Measurements from ENCODE around the gene KAZN. TPM values are rescaled to one million over a fixed set of nuclear protein-coding genes. Genes with fewer than 3 reads are reported as not detected.

KAZN gene
- polyA plus RNA-seq, 2 donors = 29.3 to 32.0 TPM

- Histone ChIP-seq H3K36me3 (ENCODE audit: control insufficient read depth in 2 of 2, insufficient read depth in 2 of 2, low read length in 1 of 2) (no peaks in the 10 kb centered on the region), H3K27me3 (ENCODE audit: control insufficient read depth in 1 of 2, insufficient read depth in 2 of 2, low read length in 2 of 2) (no peaks in the 10 kb centered on the region), H3K27ac (ENCODE audit: low read depth in 2 of 2, low read length in 1 of 2) (no peak overlapping the region), H3K4me1 (ENCODE audit: control insufficient read depth in 2 of 2, insufficient read depth in 2 of 2, low read length in 1 of 2) (no peaks in the 10 kb centered on the region), H3K9me3 (ENCODE audit: control insufficient read depth in 2 of 2, insufficient read depth in 1 of 2, low read depth in 1 of 2, low read length in 1 of 2) (no peaks in the 10 kb centered on the region), H3K4me3 (ENCODE audit: low read depth in 1 of 2, low read length in 2 of 2) (no peak overlapping the region)
- 85% methylated on average over 4 of the region's 4 CpGs for WGBS, 2 donors
Measured at GRCh38 chr1:14686701-14687100, 88.2 kb downstream of the KAZN start.

DNA sequence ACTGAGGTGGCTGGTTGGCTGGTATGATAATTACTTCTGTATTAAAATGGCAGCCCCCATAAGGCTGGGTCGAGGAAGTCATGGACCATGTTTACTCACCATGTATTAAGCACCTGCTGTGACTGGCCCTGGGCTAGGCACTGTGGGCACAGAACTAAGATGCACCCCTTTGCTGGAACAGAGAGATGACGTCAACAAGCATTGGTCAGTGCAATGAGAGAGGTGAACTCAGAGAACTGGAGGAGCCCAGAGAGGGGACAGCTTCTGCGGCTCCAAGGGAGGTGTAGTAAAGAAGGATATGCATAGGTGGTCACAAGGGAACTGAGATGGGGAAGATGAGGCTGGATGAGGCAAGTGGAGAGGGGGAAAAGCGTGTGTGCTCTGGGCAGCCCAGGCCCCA lies 88.7 kb downstream of the KAZN start:
- 84 to 86% methylated on average over 4 of the region's 4 CpGs for WGBS, 2 donors

GRCh38 chr1:14689996-14690615 lies 91.6 kb downstream of the KAZN start:
- no peaks in the 10 kb centered on the region for H3K27me3 ChIP-seq (ENCODE audit: control insufficient read depth in 1 of 2, insufficient read depth in 2 of 2, low read length in 2 of 2)
- WGBS, 2 donors = 91 to 92% methylated on average over 15 of the region's 15 CpGs
- H3K4me3 ChIP-seq (ENCODE audit: low read depth in 1 of 2, low read length in 2 of 2) = no peak overlapping the region
- H3K4me1 ChIP-seq (ENCODE audit: control insufficient read depth in 2 of 2, insufficient read depth in 2 of 2, low read length in 1 of 2) = no peaks in the 10 kb centered on the region
- no peaks in the 10 kb centered on the region for H3K9me3 ChIP-seq (ENCODE audit: control insufficient read depth in 2 of 2, insufficient read depth in 1 of 2, low read depth in 1 of 2, low read length in 1 of 2)
- no peaks in the 10 kb centered on the region for H3K36me3 ChIP-seq (ENCODE audit: control insufficient read depth in 2 of 2, insufficient read depth in 2 of 2, low read length in 1 of 2)
- H3K27ac ChIP-seq (ENCODE audit: low read depth in 2 of 2, low read length in 1 of 2) = no peak overlapping the region

More for the DNA sequence above, 88.7 kb downstream of the KAZN start:
- H3K9me3 ChIP-seq (ENCODE audit: control insufficient read depth in 2 of 2, insufficient read depth in 1 of 2, low read depth in 1 of 2, low read length in 1 of 2) = no peaks in the 10 kb centered on the region
- H3K4me1 ChIP-seq (ENCODE audit: control insufficient read depth in 2 of 2, insufficient read depth in 2 of 2, low read length in 1 of 2) = no peaks in the 10 kb centered on the region
- no peaks in the 10 kb centered on the region for H3K27me3 ChIP-seq (ENCODE audit: control insufficient read depth in 1 of 2, insufficient read depth in 2 of 2, low read length in 2 of 2)
- H3K27ac ChIP-seq (ENCODE audit: low read depth in 2 of 2, low read length in 1 of 2) = no peak overlapping the region
- H3K4me3 ChIP-seq (ENCODE audit: low read depth in 1 of 2, low read length in 2 of 2) = no peak overlapping the region
- H3K36me3 ChIP-seq (ENCODE audit: control insufficient read depth in 2 of 2, insufficient read depth in 2 of 2, low read length in 1 of 2) = no peaks in the 10 kb centered on the region

DNA sequence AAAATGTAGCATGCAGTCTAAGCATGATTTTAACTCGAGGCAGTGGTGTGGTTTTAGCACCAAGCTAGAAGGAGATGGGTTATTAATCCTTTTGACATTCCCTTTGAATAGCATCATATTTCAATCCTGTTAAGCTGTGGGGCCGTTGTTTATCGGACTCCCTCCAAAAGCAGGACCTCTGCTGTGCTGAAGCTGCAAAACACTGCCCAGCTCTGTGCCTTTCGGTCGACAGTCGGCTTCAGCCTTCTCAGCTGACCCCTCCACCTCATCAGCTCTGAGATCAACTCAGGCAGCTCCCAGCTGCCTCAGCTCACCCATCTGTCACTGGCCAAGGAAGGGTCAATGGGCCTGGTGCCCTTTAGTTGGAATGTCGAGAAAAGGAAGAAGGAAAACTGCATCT lies 95.5 kb downstream of the KAZN start:
- Histone ChIP-seq H3K4me1 (ENCODE audit: control insufficient read depth in 2 of 2, insufficient read depth in 2 of 2, low read length in 1 of 2) (peaks cover 0 to 5% of the 10 kb centered on the region in 2 donors), H3K4me3 (ENCODE audit: low read depth in 1 of 2, low read length in 2 of 2) (no peak overlapping the region), H3K27ac (ENCODE audit: low read depth in 2 of 2, low read length in 1 of 2) (no peak overlapping the region), H3K27me3 (ENCODE audit: control insufficient read depth in 1 of 2, insufficient read depth in 2 of 2, low read length in 2 of 2) (no peaks in the 10 kb centered on the region), H3K36me3 (ENCODE audit: control insufficient read depth in 2 of 2, insufficient read depth in 2 of 2, low read length in 1 of 2) (no peaks in the 10 kb centered on the region), H3K9me3 (ENCODE audit: control insufficient read depth in 2 of 2, insufficient read depth in 1 of 2, low read depth in 1 of 2, low read length in 1 of 2) (no peaks in the 10 kb centered on the region)
- WGBS, 2 donors = 45% methylated on average over 7 of the region's 7 CpGs

DNA sequence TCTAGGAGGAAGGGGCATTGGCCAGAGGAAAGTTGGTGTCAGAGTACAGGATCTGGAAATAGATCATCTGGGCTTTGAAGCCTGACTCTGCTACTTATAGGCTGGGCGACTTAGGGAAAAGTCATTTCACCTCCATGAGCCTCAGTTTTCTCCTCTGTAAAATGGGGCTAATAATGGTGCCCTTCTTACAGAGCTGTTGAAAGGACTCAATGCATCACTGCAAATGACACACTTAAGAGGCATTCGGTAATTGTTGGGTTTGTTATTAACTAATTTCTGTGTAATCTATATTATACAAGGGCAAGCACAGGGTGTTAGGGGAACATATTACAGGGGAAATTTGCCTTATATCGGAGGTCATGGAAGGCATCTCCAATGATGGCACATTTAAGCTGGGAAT lies 96.1 kb downstream of the KAZN start:
- 72 to 86% methylated on average over 3 of the region's 3 CpGs for WGBS, 2 donors
- no peak overlapping the region for H3K27ac ChIP-seq (ENCODE audit: low read depth in 2 of 2, low read length in 1 of 2)
- no peak overlapping the region for H3K4me3 ChIP-seq (ENCODE audit: low read depth in 1 of 2, low read length in 2 of 2)
- peaks cover 0 to 6% of the 10 kb centered on the region in 2 donors for H3K4me1 ChIP-seq (ENCODE audit: control insufficient read depth in 2 of 2, insufficient read depth in 2 of 2, low read length in 1 of 2)
- no peaks in the 10 kb centered on the region for H3K9me3 ChIP-seq (ENCODE audit: control insufficient read depth in 2 of 2, insufficient read depth in 1 of 2, low read depth in 1 of 2, low read length in 1 of 2)
- no peaks in the 10 kb centered on the region for H3K36me3 ChIP-seq (ENCODE audit: control insufficient read depth in 2 of 2, insufficient read depth in 2 of 2, low read length in 1 of 2)
- H3K27me3 ChIP-seq (ENCODE audit: control insufficient read depth in 1 of 2, insufficient read depth in 2 of 2, low read length in 2 of 2) = no peaks in the 10 kb centered on the region

DNA sequence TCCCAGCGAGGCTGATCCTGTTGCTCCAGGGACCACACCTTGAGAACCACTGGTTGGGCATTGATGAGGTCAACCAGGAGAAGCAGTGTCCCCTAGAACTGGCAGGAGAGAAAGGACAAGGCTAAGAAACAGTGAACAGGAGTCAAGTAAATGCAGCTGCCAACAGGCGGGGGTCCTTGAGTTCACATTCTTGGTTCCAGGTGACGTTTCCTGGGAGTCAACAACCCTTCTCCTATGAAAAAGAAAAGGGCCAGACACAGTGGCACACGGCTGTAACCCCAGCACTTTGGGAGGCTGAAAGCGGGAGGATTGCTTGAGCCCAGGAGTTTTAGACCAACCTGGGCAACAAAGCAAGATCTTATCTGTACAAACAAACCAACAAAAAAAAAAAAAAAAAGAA lies 98.3 kb downstream of the KAZN start:
- no peak overlapping the region for H3K27ac ChIP-seq (ENCODE audit: low read depth in 2 of 2, low read length in 1 of 2)
- H3K4me1 ChIP-seq (ENCODE audit: control insufficient read depth in 2 of 2, insufficient read depth in 2 of 2, low read length in 1 of 2) = peaks cover 0 to 6% of the 10 kb centered on the region in 2 donors
- no peaks in the 10 kb centered on the region for H3K36me3 ChIP-seq (ENCODE audit: control insufficient read depth in 2 of 2, insufficient read depth in 2 of 2, low read length in 1 of 2)
- H3K4me3 ChIP-seq (ENCODE audit: low read depth in 1 of 2, low read length in 2 of 2) = no peak overlapping the region
- WGBS, 2 donors = 85 to 87% methylated on average over 5 of the region's 5 CpGs
- H3K9me3 ChIP-seq (ENCODE audit: control insufficient read depth in 2 of 2, insufficient read depth in 1 of 2, low read depth in 1 of 2, low read length in 1 of 2) = no peaks in the 10 kb centered on the region
- H3K27me3 ChIP-seq (ENCODE audit: control insufficient read depth in 1 of 2, insufficient read depth in 2 of 2, low read length in 2 of 2) = no peaks in the 10 kb centered on the region

DNA sequence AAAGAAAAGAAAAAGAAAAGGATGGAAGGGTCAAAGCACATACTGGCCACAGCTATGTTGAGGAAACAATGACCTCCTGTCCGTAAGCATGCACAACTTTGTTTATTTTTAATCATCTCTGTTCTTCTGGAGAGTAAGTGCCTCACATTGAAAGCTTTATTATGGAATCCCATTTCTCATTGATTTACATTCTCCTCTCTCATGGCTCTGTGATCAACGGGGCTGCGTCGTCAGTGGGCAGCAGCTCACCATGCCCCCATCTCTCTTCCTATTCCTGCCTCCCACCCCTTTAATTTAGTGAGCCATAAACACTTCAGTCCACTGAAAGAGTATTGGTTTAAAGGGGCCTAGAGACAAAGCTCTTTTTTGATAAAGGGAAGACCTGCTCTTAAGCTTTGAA lies 98.9 kb downstream of the KAZN start:
- WGBS, 2 donors = 81 to 82% methylated on average over 4 of the region's 4 CpGs
- H3K4me1 ChIP-seq (ENCODE audit: control insufficient read depth in 2 of 2, insufficient read depth in 2 of 2, low read length in 1 of 2) = peaks cover 0 to 6% of the 10 kb centered on the region in 2 donors

GRCh38 chr1:14698314-14698713 lies 99.8 kb downstream of the KAZN start:
- Histone ChIP-seq H3K27ac (ENCODE audit: low read depth in 2 of 2, low read length in 1 of 2) (no peak overlapping the region), H3K36me3 (ENCODE audit: control insufficient read depth in 2 of 2, insufficient read depth in 2 of 2, low read length in 1 of 2) (no peaks in the 10 kb centered on the region)
- WGBS, 2 donors = 82% methylated on average over 11 of the region's 11 CpGs

More for the DNA sequence above, 98.9 kb downstream of the KAZN start:
- Histone ChIP-seq H3K27ac (ENCODE audit: low read depth in 2 of 2, low read length in 1 of 2) (no peak overlapping the region), H3K27me3 (ENCODE audit: control insufficient read depth in 1 of 2, insufficient read depth in 2 of 2, low read length in 2 of 2) (no peaks in the 10 kb centered on the region), H3K4me3 (ENCODE audit: low read depth in 1 of 2, low read length in 2 of 2) (no peak overlapping the region), H3K36me3 (ENCODE audit: control insufficient read depth in 2 of 2, insufficient read depth in 2 of 2, low read length in 1 of 2) (no peaks in the 10 kb centered on the region), H3K9me3 (ENCODE audit: control insufficient read depth in 2 of 2, insufficient read depth in 1 of 2, low read depth in 1 of 2, low read length in 1 of 2) (no peaks in the 10 kb centered on the region)

GRCh38 chr1:14699620-14700019 lies 101.1 kb downstream of the KAZN start:
- WGBS, 2 donors = 84 to 86% methylated on average over 8 of the region's 8 CpGs
- Histone ChIP-seq H3K9me3 (ENCODE audit: control insufficient read depth in 2 of 2, insufficient read depth in 1 of 2, low read depth in 1 of 2, low read length in 1 of 2) (no peaks in the 10 kb centered on the region), H3K27me3 (ENCODE audit: control insufficient read depth in 1 of 2, insufficient read depth in 2 of 2, low read length in 2 of 2) (no peaks in the 10 kb centered on the region), H3K36me3 (ENCODE audit: control insufficient read depth in 2 of 2, insufficient read depth in 2 of 2, low read length in 1 of 2) (no peaks in the 10 kb centered on the region), H3K27ac (ENCODE audit: low read depth in 2 of 2, low read length in 1 of 2) (no peak overlapping the region), H3K4me3 (ENCODE audit: low read depth in 1 of 2, low read length in 2 of 2) (no peak overlapping the region), H3K4me1 (ENCODE audit: control insufficient read depth in 2 of 2, insufficient read depth in 2 of 2, low read length in 1 of 2) (peaks cover 0 to 6% of the 10 kb centered on the region in 2 donors)

More at GRCh38 chr1:14698314-14698713, 99.8 kb downstream of the KAZN start:
- Histone ChIP-seq H3K9me3 (ENCODE audit: control insufficient read depth in 2 of 2, insufficient read depth in 1 of 2, low read depth in 1 of 2, low read length in 1 of 2) (no peaks in the 10 kb centered on the region), H3K4me1 (ENCODE audit: control insufficient read depth in 2 of 2, insufficient read depth in 2 of 2, low read length in 1 of 2) (peaks cover 0 to 6% of the 10 kb centered on the region in 2 donors), H3K27me3 (ENCODE audit: control insufficient read depth in 1 of 2, insufficient read depth in 2 of 2, low read length in 2 of 2) (no peaks in the 10 kb centered on the region), H3K4me3 (ENCODE audit: low read depth in 1 of 2, low read length in 2 of 2) (no peak overlapping the region)

GRCh38 chr1:14704846-14705245 lies 106.4 kb downstream of the KAZN start:
- 84 to 92% methylated on average over 1 of the region's 1 CpG for WGBS, 2 donors
- Histone ChIP-seq H3K36me3 (ENCODE audit: control insufficient read depth in 2 of 2, insufficient read depth in 2 of 2, low read length in 1 of 2) (no peaks in the 10 kb centered on the region), H3K9me3 (ENCODE audit: control insufficient read depth in 2 of 2, insufficient read depth in 1 of 2, low read depth in 1 of 2, low read length in 1 of 2) (peaks cover 0 to 2% of the 10 kb centered on the region in 2 donors), H3K4me1 (ENCODE audit: control insufficient read depth in 2 of 2, insufficient read depth in 2 of 2, low read length in 1 of 2) (no peaks in the 10 kb centered on the region), H3K27ac (ENCODE audit: low read depth in 2 of 2, low read length in 1 of 2) (no peak overlapping the region), H3K27me3 (ENCODE audit: control insufficient read depth in 1 of 2, insufficient read depth in 2 of 2, low read length in 2 of 2) (no peaks in the 10 kb centered on the region), H3K4me3 (ENCODE audit: low read depth in 1 of 2, low read length in 2 of 2) (no peak overlapping the region)
